A673 (cell line): ENCODE measurements around the gene PCNX1. TPM values are rescaled to one million over a fixed set of nuclear protein-coding genes. Genes with fewer than 3 reads are reported as not detected.
A peak's percentile ranks its signal among the peaks of the same experiment; 100 is the strongest.

Source experiments
- BruUV-seq: library from RNA; stranded (reverse); fragments of 400-500 nt; replicated peaks from 2 replicates; lab custom pipeline; 2021; lab: Mats Ljungman, UMichigan
- CTCF ChIA-PET: fragments of 300-600 bp; sonication (Branson Sonifier 250); formaldehyde crosslinking; loops from one replicate; lab custom pipeline; 2022; ENCODE audit warnings: antibody characterized with exemption; lab: Charles Lee
- POLR2A ChIA-PET: fragments of 300-600 bp; sonication (Branson Sonifier 250); formaldehyde crosslinking; loops from one replicate; lab custom pipeline; 2022; ENCODE audit warnings: antibody characterized with exemption; ENCODE audit not compliant: low non-redundant PET; lab: Charles Lee
- DNase-seq: peaks from one replicate; pipeline ENCODE4 v3.0.0-alpha.2; 2015; ENCODE audit warnings: low spot score
- H3K27ac ChIP-seq: fragments of 200-600 bp; sonication (generic); 2 replicates; pipeline ENCODE4 v1.5.1; 2016; ENCODE audit warnings: mixed run types, low read depth, mild to moderate bottlenecking, mixed read lengths, antibody characterized with exemption, low read length; ENCODE audit not compliant: poor library complexity, severe bottlenecking
- H3K27me3 ChIP-seq: fragments of 200-600 bp; sonication (generic); replicated peaks from 2 replicates; pipeline ENCODE4 v1.6.1; 2017; ENCODE audit warnings: mixed run types, low read depth, mild to moderate bottlenecking, mixed read lengths, antibody characterized with exemption, low read length; ENCODE audit not compliant: insufficient read depth, poor library complexity
- H3K36me3 ChIP-seq: fragments of 200-600 bp; sonication (generic); 2 replicates; pipeline ENCODE4 v1.6.1; 2016; ENCODE audit warnings: mixed run types, mild to moderate bottlenecking, mixed read lengths, antibody characterized with exemption, low read length; ENCODE audit not compliant: insufficient read depth, poor library complexity, severe bottlenecking
- H3K4me1 ChIP-seq: fragments of 200-600 bp; sonication (generic); 2 replicates; pipeline ENCODE4 v1.6.1; 2017; ENCODE audit warnings: mixed run types, mild to moderate bottlenecking, mixed read lengths, antibody characterized with exemption, low read length; ENCODE audit not compliant: insufficient read depth, poor library complexity, severe bottlenecking
- H3K4me3 ChIP-seq: fragments of 200-600 bp; sonication (generic); 2 replicates; pipeline ENCODE4 v1.5.1; 2016; ENCODE audit warnings: low read depth, mixed run types, mild to moderate bottlenecking, mixed read lengths, low read length; ENCODE audit not compliant: poor library complexity, severe bottlenecking
- H3K9me3 ChIP-seq: fragments of 200-600 bp; sonication (generic); 2 replicates; pipeline ENCODE4 v1.6.1; 2016; ENCODE audit warnings: mixed run types, low read depth, mild to moderate bottlenecking, mixed read lengths, antibody characterized with exemption, low read length; ENCODE audit not compliant: poor library complexity, severe bottlenecking
- CTCF ChIP-seq: fragments of 300-800, 200-600 bp; sonication (generic); conservative IDR thresholded peaks from 2 replicates; pipeline ENCODE4 v1.5.1; 2017; ENCODE audit warnings: low read depth, mild to moderate bottlenecking, antibody characterized with exemption, low read length, moderate library complexity, mixed read lengths
- EZH2 ChIP-seq: fragments of 200-600 bp; sonication (generic); IDR thresholded peaks from 2 replicates; pipeline ENCODE4 v1.6.1; 2017; ENCODE audit warnings: borderline replicate concordance, low read depth, mild to moderate bottlenecking, mixed read lengths, antibody characterized with exemption, low read length; ENCODE audit not compliant: poor library complexity, severe bottlenecking
- intact Hi-C: fragments of 100-400 bp; cut with micrococcal nuclease; formaldehyde crosslinking; loops from one replicate; pipeline ENCODE4 v1.10.0; 2022; ENCODE audit not compliant: unreplicated experiment
- total RNA-seq: library from RNA; stranded (reverse); gene quantifications from 2 replicates; pipeline ENCODE4 v1.2.3, GENCODE V29; 2021

PCNX1 gene
- total RNA-seq, 1 experiment from 2014 or later, result 60.7 TPM

GRCh38 chr14:70976591-70976990 lies 69.3 kb downstream of the PCNX1 start:
- Histone ChIP-seq H3K36me3 (peaks cover 19% of the 10 kb centered on the region), H3K4me1 (peaks cover 19% of the 10 kb centered on the region), H3K4me3 (no peak overlapping the region), H3K9me3 (no peaks in the 10 kb centered on the region), H3K27me3 (no peaks in the 10 kb centered on the region), H3K27ac (peak overlapping the region; percentile 34)
- no peak for DNase-seq
- no TSS peak for BruUV-seq
- CTCF ChIA-PET, result no interaction called here
- TF ChIP-seq EZH2, result no peak
- POLR2A ChIA-PET, result no interaction called here
- intact Hi-C loops, result no loop called here

GRCh38 chr14:70981000-70981952 lies 74.0 kb downstream of the PCNX1 start:
- DNase-seq, result peak; percentile 49
- no peaks in the 10 kb centered on the region for H3K9me3 ChIP-seq
- no peaks in the 10 kb centered on the region for H3K27me3 ChIP-seq
- ChIA-PET POLR2A (no interaction called here), CTCF (no interaction called here)
- H3K27ac ChIP-seq, result peak overlapping the region; percentile 24
- no TSS peak for BruUV-seq
- no peak overlapping the region for H3K4me3 ChIP-seq
- intact Hi-C loops, result loop anchor here (10.0 kb wide), 1 partner anchor 774 kb away; no protein-coding TSS in a partner anchor
- TF ChIP-seq EZH2 (no peak), CTCF (no peak)
- H3K4me1 ChIP-seq, result peaks cover 31% of the 10 kb centered on the region
- H3K36me3 ChIP-seq, result peaks cover 19% of the 10 kb centered on the region

- TF ChIP-seq CTCF (no peak), EZH2 (no peak)
- POLR2A ChIA-PET, result no interaction called here
- intact Hi-C loops, result loop anchor here (10.0 kb wide), 1 partner anchor 773 kb away; no protein-coding TSS in a partner anchor
- no peaks in the 10 kb centered on the region for H3K27me3 ChIP-seq
- peak overlapping the region; percentile 24 for H3K27ac ChIP-seq
- CTCF ChIA-PET, result no interaction called here
- H3K4me3 ChIP-seq, result no peak overlapping the region
- H3K4me1 ChIP-seq, result peaks cover 38% of the 10 kb centered on the region
- no TSS peak for BruUV-seq
- no peak for DNase-seq
- H3K36me3 ChIP-seq, result peaks cover 15% of the 10 kb centered on the region
- no peaks in the 10 kb centered on the region for H3K9me3 ChIP-seq
These were observed 74.9 kb downstream of the PCNX1 start for GRCh38 chr14:70982200-70982599.
